DMS79 treated with DMSO at 0.1 percent for 48 hours (cell line): ENCODE data around the gene RAB1A.
"Not testable (repeated sequence)": the region's sequence is repeated elsewhere in the genome, so short reads cannot be mapped to it uniquely, and the experiment has no call there.

ENCODE experiments used
- DNase-seq: peaks from one replicate; lab custom pipeline; 2025; lab: John Stamatoyannopoulos, UW

Gene RAB1A

GRCh38 chr2:65134158-65134557 is 4.3 kb upstream of the RAB1A start:
- DNase-seq: no peak

- DNase-seq: no peak
These were observed 3.7 kb upstream of the RAB1A start for GRCh38 chr2:65133626-65134025.

- DNase-seq: not testable (repeated sequence)
These were observed 3.0 kb upstream of the RAB1A start for GRCh38 chr2:65132930-65133329.

- peak; percentile 68 for DNase-seq
These were observed 814 bp upstream of the RAB1A start for GRCh38 chr2:65130664-65131175.

GRCh38 chr2:65129286-65129825 is 550 bp downstream of the RAB1A start:
- DNase-seq: no peak

- no peak for DNase-seq
These were observed 1.4 kb downstream of the RAB1A start for GRCh38 chr2:65128297-65129190.

- DNase-seq: not testable (repeated sequence)
These were observed 4.4 kb downstream of the RAB1A start for GRCh38 chr2:65125457-65125856.

GRCh38 chr2:65122313-65122712 is 7.6 kb downstream of the RAB1A start:
- DNase-seq: no peak

- peak; percentile 24 for DNase-seq
These were observed 8.8 kb downstream of the RAB1A start for GRCh38 chr2:65120990-65121693.

- no peak for DNase-seq
These were observed 13.3 kb downstream of the RAB1A start for GRCh38 chr2:65116645-65117044.

GRCh38 chr2:65114921-65115320 is 15.0 kb downstream of the RAB1A start:
- DNase-seq: no peak

- no peak for DNase-seq
These were observed 16.1 kb downstream of the RAB1A start for GRCh38 chr2:65113816-65114215.

- no peak for DNase-seq
These were observed 16.7 kb downstream of the RAB1A start for GRCh38 chr2:65113229-65113628.

- DNase-seq: no peak
These were observed 17.3 kb downstream of the RAB1A start for GRCh38 chr2:65112633-65113032.

- DNase-seq: no peak
These were observed 21.1 kb downstream of the RAB1A start for GRCh38 chr2:65108780-65109179.

GRCh38 chr2:65107530-65107929 is 22.4 kb downstream of the RAB1A start:
- DNase-seq: no peak

- DNase-seq: peak; percentile 93
These were observed 26.7 kb downstream of the RAB1A start for GRCh38 chr2:65103013-65103715.

GRCh38 chr2:65101071-65101470 is 28.8 kb downstream of the RAB1A start:
- no peak for DNase-seq

- no peak for DNase-seq
These were observed 31.2 kb downstream of the RAB1A start for GRCh38 chr2:65098741-65099140.

- no peak for DNase-seq
These were observed 32.1 kb downstream of the RAB1A start for GRCh38 chr2:65097844-65098243.

GRCh38 chr2:65096948-65097347 is 33.0 kb downstream of the RAB1A start:
- no peak for DNase-seq

- no peak for DNase-seq
These were observed 36.7 kb downstream of the RAB1A start for GRCh38 chr2:65093211-65093610.
